NCI-H187 treated with DMSO at 0.1 percent for 48 hours (cell line): ENCODE results near the gene PDS5B.
"Not testable (repeated sequence)": the region's sequence is repeated elsewhere in the genome, so short reads cannot be mapped to it uniquely, and the experiment has no call there.

Source experiments
- DNase-seq: peaks from one replicate; lab custom pipeline; 2025; lab: John Stamatoyannopoulos, UW

Gene PDS5B

DNA sequence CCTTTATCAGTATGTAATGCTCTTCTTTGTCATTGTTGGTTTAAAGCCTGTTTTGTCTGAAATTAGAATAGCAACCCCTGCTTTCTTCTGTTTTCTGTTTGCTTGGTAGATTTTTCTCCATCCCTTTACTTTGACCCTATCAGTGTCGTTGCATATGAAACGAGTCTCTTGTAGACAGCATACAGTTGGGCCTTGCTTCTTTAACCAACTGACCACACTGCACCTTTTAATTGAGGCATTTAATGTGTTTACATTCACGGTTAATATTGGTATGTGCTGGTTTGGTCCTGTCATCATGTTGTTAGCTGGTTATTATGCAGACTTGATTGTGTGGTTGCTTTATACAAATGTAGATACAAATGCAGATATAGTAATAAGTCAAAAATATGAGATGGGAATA is 71.1 kb downstream of the PDS5B start:
- no peak for DNase-seq

DNA sequence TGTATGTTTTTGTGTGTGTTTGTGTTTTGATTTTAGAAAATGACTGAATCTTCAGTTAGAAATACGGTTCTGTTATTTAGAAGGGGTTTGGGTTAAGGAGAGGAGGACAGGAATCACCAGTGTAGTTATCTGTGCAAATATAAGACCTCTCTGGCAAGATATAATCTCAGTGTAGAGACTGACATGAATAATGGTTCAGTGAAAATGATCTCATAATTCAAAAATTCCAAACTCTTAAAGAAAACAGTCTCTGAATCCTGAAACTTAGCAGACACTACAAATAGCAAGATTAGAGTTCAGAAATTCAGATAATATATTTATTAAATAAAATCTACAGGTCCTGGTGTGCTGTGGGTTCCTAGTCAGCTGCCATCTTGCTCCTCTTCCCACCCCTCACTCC is 73.5 kb downstream of the PDS5B start:
- DNase-seq: no peak

GRCh38 chr13:32660227-32660626 is 74.0 kb downstream of the PDS5B start:
- no peak for DNase-seq

DNA sequence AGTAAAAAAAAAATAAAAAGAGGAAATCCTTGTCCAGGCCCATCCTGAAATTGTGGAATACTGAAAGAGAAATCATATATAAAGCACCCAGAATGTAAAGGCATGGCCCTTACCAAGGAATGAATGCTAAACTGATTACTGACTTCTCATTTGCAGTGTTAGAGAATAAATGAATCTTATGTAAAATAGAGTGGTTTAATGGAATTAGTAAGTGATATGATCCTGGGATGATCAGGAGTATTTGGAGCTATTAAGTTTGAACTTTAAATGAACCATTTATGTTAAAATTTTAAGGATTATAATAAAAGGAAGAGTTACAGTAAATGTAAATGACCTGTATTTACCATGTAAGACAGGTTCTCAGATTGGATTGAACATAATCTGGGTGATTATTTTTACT is 75.4 kb downstream of the PDS5B start:
- DNase-seq: no peak

DNA sequence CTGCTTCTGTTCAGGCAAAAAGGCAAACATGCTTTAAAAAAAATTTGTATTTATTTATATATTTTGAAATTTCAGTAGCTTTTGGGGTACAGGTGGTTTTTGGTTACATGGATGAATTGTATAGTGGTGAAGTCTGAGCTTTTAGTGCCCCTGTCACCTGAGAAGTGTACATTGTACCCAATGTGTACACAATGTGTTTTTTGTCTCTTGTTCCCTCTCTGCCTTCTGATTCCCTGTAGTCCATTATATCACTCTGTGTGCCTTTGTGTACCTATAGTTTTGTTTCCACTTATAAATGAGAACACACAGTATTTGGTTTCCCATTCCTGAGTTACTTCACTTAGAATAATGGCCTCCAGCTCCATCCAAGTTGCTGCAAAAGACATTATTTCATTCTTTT is 77.4 kb downstream of the PDS5B start:
- DNase-seq: no peak

DNA sequence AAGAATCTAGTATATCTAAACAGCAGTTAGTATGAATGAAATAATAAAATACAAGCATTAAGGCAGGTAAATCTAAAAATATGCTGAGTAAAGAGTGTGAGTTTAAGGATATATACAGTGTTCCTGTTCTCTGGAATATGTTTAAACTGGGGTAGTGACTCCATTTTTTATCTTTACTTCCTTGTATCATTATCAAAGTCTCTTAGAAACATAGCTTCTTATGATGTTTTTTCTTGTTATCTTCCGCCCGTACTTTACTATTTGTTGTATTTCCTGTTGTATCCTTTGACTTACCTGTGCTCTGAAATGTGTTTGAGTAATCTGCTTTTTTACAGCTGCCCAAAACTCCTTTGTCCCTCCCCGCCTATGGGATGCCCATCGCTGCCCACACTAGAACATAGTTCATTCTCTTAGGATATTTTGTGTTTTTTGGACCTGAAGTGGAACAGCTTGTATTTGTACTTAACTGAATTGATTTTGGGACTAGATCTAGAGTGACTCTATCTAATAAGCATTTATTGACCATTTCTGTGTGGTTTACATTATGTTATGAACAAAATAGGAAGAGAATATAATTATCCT is 80.8 kb downstream of the PDS5B start:
- no peak for DNase-seq

DNA sequence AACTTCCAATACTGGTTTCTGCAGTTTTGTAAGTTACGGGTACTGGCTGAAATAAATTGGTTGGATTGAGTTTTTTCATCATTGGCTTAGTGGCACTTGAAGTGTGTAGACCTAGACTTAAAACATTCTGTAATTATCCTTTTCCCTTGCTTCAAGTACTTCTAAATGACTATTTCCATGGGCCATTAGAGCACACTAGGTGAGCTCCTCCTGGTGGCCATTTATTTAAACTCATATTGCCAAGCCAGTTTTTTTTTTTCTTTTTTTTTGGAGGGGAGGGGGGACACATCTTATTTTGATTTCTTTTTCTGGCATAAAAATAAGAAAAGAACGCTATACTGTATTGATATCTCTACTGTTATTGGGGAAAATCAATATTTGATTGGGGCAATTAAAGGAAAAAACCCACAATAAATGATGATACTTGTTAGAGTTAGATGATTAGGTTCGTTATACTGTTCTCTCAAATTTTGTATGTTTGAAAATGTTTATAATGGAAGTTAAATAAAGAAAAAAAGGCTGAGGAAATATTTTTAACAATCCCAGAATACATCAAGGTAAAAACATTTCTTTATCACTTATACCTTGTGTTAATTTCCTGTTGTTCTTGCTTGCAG is 82.9 kb downstream of the PDS5B start:
- no peak for DNase-seq

DNA sequence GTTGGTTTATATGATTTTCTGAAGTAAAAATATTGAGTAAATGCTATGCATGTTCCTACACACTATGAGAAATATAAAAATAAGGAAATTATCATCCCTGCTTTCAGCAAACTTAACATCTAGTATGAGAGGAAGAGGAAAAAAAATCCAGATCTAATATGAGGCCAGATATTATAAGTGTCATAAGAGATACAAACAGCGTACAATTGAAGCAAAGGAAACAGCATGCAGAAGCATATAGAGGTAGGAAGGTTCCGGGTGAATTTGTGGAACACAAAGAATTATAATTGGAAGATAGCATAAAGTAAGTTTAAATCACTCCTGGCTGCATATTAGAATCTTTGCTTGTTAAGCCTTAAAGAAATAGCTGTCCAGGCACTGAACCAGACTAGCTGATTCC is 88.3 kb downstream of the PDS5B start:
- DNase-seq: no peak

DNA sequence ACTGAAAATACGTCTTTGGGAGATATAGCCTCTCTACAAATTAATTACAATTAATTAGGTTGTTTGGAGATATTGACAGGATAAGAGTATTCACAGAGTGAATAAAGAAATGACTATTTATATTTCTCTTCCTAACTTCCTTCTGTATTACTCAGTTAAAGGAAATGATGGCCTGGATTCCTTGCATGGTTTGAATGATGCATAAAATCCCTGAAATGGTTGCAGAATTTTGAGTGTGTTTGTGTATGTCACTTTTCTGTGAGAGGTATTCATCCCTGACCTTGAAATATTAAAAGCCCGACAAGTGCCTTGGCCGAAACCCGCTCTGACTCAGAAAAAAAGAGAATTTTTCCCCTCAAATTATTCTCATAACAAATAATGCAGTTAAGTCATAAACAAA is 90.0 kb downstream of the PDS5B start:
- no peak for DNase-seq

DNA sequence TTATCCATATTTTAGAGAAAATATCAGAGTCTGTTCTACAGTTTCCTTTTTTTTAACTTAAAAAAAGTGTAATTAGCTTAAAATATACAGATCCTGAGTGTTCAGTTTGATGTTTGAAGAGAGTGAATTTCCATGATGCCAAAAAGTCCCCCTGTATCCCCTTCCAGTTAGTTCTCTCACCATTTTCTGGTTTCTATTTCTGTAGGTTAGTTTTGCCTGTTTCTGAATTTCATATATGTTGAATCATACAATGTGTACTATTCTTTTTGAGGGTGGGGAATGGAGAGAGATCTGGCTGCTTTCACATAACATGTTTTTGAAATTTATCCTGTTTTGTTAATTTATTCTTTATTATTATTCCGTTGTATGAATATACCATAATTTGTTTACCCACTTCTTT is 95.9 kb downstream of the PDS5B start:
- no peak for DNase-seq

- DNase-seq: no peak
These were observed 96.5 kb downstream of the PDS5B start for GRCh38 chr13:32682740-32683139.

GRCh38 chr13:32687275-32687674 is 101.0 kb downstream of the PDS5B start:
- DNase-seq: no peak

- DNase-seq: no peak
These were observed 109.5 kb downstream of the PDS5B start for GRCh38 chr13:32695602-32696250.

GRCh38 chr13:32707471-32707870 is 121.2 kb downstream of the PDS5B start:
- DNase-seq: no peak

- no peak for DNase-seq
These were observed 127.1 kb downstream of the PDS5B start for GRCh38 chr13:32713397-32713796.

GRCh38 chr13:32716201-32716600 is 129.9 kb downstream of the PDS5B start:
- not testable (repeated sequence) for DNase-seq

GRCh38 chr13:32720026-32720425 is 133.8 kb downstream of the PDS5B start:
- DNase-seq: no peak

- not testable (repeated sequence) for DNase-seq
These were observed 135.1 kb downstream of the PDS5B start for GRCh38 chr13:32721131-32722034.

- DNase-seq: no peak
These were observed 136.1 kb downstream of the PDS5B start for GRCh38 chr13:32722340-32722739.

DNA sequence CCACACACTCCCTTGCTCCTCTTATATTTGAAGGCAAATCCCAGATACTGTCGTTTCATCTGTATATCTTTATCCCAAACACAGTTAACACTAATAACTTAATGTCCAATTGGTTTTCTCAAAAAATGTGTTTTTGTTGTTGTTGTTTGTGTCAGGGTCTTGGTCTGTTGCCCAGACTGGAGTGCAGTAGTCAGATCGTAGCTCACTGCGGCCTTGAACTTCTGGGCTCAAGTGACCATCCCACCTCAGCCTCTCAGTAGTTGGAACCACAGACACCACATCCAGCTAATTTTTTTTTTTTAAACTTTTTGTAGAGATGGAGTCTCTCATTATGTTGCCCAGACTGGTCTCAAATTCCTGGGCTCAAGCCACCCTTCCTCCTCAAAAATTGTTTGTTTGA is 137.7 kb downstream of the PDS5B start:
- DNase-seq: no peak

DNA sequence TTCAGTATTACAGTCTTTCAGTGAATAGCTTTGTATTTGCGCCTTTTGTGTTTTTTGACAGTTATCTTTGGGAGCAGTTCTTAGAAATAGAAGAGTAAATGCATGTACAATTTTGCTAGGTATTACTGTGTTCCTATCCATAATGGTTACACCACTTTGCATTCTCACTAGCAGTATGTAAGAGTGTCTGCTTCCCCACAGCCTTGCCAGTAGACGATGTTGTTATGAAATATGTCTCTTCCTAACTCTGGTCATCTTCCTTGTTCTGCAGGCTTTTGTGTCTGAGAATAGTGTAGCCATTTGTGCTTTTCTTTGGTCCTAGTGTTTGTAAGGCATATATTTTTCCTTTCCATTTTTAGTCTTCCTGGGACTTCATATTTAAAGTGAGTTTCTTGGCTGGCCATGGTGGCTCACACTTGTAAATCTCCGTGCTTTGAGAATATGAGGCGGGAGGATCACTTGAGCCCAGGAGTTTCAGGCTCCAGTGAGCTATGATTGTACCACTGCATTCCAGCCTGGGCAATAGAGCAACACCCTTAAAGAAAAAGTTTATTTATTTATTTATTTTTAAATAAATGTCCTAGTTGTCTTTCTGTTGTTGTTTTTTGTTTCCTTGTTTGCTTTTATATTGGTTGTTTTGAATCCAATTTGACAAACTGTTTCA is 140.3 kb downstream of the PDS5B start:
- DNase-seq: no peak

DNA sequence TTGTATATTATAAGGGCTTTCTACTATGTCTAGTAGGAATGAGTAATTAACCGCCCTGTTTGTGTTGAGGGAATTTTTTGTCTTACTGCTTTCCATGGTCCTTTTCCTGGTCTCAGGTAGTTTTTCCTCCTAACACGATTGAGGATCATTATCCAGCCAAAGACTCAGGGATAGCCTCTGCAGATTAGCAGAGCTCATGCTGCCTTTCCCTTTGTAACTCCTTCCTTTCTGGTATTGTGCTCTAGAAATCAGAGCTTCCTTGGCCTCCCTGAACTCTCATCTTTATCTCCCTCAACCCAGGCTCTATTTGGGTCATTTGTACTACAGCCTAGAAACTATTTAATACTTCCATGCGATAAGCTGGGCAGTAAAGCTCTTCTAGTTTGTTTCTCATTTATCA is 142.1 kb downstream of the PDS5B start:
- no peak for DNase-seq
